HG03135 (cell line): ENCODE data around the gene MDH1B.
A peak's percentile ranks its signal among the peaks of the same experiment; 100 is the strongest.

Experiments
- ATAC-seq: cut with Tn5 transposase; IDR thresholded peaks from one replicate; pipeline ENCODE4 v1.9.1; 2021; ENCODE audit warnings: mild to moderate bottlenecking, moderate library complexity; ENCODE audit not compliant: unreplicated experiment

MDH1B gene

GRCh38 chr2:206698811-206699210, 66.3 kb downstream of the MDH1B start:
- no peak for ATAC-seq

- ATAC-seq = no peak
Measured at GRCh38 chr2:206696910-206697309, 68.2 kb downstream of the MDH1B start.

- peak; percentile 71 for ATAC-seq
Measured at GRCh38 chr2:206693399-206694137, 71.6 kb downstream of the MDH1B start.

GRCh38 chr2:206692971-206693370, 72.2 kb downstream of the MDH1B start:
- no peak for ATAC-seq

GRCh38 chr2:206688990-206689389, 76.1 kb downstream of the MDH1B start:
- ATAC-seq = no peak

- no peak for ATAC-seq
Measured at GRCh38 chr2:206688453-206688852, 76.7 kb downstream of the MDH1B start.
